SK-N-SH treated with all-trans-retinoic acid at 6 μM for 48 hours (cell line): ENCODE measurements around the gene EPHA6.

Experiments used
- GLIS3 ChIP-seq: fragments of 250-450 bp; sonication (Bioruptor Pico); IDR thresholded peaks from 2 replicates; pipeline ENCODE4 v1.5.0; 2020; ENCODE audit warnings: mild to moderate bottlenecking, moderate library complexity
- TF ChIP-seq, protein P1 (sequence below): fragments of 250-450 bp; sonication (Bioruptor Pico); IDR thresholded peaks from 2 replicates; pipeline ENCODE4 v1.5.0; 2020; ENCODE audit warnings: mild to moderate bottlenecking, moderate library complexity

DNA sequence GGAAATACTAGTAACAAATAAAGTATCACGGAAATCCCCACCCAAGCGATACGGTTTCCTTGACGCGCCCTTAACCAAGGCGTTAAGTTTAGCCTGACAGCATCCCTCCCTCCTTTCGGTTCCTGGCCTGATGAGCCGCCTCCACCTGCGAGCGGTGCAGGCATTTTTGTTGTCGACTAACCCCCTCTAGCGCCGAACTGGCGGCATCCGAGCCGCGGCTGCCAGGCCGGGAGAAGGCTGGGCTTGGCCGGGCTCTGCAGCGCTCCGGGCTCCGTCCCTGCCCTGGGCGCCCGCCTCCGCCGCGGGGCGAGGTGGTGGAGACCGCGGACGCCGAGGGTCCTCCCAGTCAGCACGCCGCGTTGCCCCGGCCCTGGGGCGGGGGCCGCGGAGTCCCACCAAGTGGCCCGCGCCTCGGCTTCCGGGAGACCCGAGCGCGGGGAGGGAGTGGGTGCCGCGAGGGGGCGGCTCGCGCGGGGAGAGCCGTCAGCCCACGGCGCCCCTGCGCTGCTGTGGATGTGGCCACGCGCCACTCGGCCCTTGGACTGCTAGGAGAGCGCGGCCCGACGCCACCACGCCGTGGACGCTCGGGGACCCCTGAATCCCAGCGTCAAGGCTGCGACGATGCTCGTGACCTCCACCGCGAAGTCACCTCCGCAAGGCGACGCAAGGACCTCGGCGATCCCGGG lies 1.1 kb upstream of the EPHA6 start:
- TF ChIP-seq GLIS3 (CRISPR knock-in tag): no peak
- TF ChIP-seq, protein P1, sequence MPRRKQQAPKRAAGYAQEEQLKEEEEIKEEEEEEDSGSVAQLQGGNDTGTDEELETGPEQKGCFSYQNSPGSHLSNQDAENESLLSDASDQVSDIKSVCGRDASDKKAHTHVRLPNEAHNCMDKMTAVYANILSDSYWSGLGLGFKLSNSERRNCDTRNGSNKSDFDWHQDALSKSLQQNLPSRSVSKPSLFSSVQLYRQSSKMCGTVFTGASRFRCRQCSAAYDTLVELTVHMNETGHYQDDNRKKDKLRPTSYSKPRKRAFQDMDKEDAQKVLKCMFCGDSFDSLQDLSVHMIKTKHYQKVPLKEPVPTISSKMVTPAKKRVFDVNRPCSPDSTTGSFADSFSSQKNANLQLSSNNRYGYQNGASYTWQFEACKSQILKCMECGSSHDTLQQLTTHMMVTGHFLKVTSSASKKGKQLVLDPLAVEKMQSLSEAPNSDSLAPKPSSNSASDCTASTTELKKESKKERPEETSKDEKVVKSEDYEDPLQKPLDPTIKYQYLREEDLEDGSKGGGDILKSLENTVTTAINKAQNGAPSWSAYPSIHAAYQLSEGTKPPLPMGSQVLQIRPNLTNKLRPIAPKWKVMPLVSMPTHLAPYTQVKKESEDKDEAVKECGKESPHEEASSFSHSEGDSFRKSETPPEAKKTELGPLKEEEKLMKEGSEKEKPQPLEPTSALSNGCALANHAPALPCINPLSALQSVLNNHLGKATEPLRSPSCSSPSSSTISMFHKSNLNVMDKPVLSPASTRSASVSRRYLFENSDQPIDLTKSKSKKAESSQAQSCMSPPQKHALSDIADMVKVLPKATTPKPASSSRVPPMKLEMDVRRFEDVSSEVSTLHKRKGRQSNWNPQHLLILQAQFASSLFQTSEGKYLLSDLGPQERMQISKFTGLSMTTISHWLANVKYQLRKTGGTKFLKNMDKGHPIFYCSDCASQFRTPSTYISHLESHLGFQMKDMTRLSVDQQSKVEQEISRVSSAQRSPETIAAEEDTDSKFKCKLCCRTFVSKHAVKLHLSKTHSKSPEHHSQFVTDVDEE (CRISPR knock-in tag): no peak
